HG02798 (cell line): ENCODE results near the gene PPT2.
"Not testable (repeated sequence)": the region's sequence is repeated elsewhere in the genome, so short reads cannot be mapped to it uniquely, and the experiment has no call there.

Experiments used
- ATAC-seq: cut with Tn5 transposase; IDR thresholded peaks from one replicate; pipeline ENCODE4 v1.9.1; 2021; ENCODE audit warnings: mild to moderate bottlenecking; ENCODE audit not compliant: unreplicated experiment, poor library complexity

The PPT2 gene

GRCh38 chr6:32187725-32188380, 33.9 kb downstream of the PPT2 start:
- ATAC-seq, result not testable (repeated sequence)

DNA sequence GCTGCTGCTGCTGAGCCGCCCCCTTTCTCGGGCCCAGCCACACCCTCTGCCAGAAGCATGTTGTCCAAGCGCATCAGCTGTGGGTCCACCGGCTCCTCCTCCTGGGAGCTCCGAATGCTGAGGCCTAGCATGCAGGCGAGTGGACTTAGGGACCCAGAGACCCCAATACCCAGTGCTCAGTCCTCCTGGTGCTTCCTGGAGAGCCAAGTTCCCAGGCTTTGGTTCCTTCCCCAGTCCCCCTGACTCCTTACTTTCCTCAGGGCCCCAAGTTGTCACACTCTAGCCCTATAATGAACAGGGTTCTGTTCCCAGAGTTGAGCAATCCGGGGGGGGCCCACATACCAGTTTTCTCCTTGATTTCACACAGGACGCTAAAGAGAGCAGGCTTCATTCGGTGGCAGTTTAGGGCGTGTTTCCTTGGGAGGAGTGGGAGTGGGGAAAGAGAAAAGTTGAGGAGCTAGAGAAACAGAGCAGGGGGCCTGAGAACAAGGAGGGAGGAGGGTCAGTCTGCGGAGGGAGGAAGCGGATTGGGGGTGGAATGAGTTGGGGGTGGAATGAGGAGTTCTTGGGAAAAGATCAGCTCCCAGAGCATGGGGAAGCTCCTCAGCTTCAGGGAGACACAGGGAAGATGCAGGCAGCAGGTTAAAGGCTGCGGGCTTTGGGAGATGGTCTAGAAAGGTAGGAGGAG, 34.6 kb downstream of the PPT2 start:
- no peak for ATAC-seq

DNA sequence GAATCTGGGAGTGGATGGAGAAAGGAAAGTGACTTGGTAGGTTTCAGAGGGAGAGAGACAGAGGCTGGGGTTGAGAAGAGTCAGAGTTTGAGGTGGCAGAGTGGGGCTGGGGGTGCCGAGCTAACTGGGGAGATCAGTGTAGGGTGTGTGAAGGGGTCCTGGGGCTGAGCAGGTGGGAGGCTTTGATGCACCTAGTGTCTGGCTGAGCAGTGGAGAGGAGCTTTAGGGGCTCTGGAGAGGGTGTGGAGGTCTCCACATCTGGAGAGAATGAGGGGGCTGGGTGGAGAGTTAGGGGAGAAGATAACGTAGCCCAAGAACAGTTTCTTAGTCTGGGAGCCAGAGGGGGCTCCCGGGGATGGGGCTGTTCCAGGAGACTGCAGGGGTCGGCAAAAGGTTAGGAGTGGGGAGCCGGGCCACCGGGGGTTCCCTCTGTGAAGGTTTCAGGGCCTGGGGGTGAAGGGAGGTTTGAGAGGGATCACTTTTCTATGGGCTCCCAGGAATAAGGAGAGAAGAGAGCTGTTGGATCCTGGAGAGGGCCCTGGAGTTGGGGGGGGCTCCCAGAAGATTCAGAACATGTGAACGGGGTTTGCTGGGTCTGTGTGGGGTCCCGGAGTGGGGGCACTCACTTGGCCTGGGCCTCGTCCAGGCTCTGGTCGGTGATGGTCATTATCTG, 35.3 kb downstream of the PPT2 start:
- no peak for ATAC-seq

DNA sequence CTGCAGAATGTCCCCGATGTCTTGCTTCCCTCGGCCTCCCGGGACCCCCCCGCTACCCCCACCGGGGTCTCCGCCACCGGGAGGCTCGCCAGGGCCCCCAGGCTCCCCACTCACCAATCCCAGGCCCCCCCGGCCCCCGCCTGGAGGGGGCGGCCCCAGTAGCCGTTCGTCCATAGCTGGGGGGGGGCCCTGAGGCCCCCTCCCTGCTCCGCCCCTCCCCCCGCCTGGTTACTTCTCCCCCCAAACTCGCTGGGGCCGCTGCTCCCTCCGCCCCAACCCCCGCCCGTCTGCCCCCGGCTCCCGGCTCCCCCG, 35.8 kb downstream of the PPT2 start:
- ATAC-seq, result no peak

GRCh38 chr6:32190054-32190851, 36.3 kb downstream of the PPT2 start, which contains the start of gene PBX2:
PBX2 (minus strand) TSS chr6:32190202; CDS start chr6:32189915, 287 bp downstream.
- ATAC-seq, result peak; percentile 73

- no peak for ATAC-seq
Measured at GRCh38 chr6:32190911-32191677, 37.2 kb downstream of the PPT2 start.

DNA sequence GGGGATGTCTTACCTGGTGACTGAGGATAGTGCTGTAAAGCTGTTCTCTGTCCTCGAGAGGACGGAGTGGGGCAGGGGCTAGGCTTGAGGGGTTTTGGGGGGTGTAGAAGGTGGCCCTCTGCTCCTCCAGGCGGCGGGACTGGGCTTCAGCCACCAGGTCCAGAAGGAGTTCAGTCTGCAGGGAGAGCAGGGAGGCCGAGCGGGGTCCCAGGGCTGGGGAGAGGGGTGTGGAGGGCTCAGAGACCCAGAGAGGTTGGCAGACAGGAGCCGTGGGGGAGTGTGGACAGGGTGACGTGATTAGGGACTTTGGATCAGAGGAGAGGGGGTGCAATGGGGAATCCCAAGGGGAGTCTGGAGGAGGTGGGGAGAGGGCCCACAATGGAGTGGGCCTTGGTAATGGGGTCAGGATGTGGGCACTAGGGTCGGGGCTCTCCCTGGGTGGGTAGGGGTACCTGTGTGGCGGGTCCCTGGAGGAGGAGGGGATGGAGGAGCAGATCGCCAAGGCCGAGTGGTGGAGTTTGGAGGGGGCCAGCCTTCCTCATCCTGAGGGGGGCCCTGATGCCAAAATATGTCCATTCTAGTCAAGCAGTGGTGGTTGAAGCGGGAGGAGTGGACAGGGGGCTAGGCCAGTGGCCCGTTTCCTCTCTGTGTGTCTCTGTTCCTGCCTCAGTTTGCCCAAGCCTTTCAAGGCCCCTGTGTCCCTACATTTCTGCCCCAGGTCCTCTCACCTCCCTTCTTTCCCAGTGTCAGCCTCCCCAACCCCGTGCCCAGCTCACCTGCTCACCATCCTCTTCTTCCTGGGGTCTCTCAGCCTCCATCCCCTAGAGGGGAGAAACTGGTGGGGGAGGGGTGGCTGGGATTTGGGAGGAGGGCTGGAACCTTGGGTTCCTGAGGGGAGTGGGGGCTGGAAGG, 38.0 kb downstream of the PPT2 start:
- ATAC-seq, result no peak

GRCh38 chr6:32192608-32193039, 38.7 kb downstream of the PPT2 start, which contains the start of gene GPSM3:
GPSM3 (minus strand) TSS chr6:32192643; CDS start chr6:32192513, 130 bp downstream.
- no peak for ATAC-seq

DNA sequence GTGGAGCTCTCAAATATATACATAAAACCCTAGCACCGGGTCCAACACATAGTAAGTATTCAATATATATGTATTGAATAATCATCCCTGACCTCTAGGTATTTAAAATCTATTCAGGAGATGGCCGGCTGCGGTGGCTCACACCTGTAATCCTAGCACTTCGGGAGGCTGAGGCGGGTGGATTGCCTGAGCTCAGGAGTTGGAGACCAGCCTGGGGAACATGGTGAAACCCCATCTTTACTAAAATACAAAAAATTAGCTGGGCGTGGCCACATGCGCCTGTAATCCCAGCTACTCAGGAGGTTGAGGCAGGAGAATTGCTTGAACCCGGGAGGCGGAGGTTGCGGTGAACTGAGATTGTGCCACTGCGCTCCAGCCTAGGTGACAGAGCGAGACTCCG, 39.2 kb downstream of the PPT2 start:
- not testable (repeated sequence) for ATAC-seq

- ATAC-seq, result no peak
Measured at GRCh38 chr6:32194388-32194787, 40.4 kb downstream of the PPT2 start.

DNA sequence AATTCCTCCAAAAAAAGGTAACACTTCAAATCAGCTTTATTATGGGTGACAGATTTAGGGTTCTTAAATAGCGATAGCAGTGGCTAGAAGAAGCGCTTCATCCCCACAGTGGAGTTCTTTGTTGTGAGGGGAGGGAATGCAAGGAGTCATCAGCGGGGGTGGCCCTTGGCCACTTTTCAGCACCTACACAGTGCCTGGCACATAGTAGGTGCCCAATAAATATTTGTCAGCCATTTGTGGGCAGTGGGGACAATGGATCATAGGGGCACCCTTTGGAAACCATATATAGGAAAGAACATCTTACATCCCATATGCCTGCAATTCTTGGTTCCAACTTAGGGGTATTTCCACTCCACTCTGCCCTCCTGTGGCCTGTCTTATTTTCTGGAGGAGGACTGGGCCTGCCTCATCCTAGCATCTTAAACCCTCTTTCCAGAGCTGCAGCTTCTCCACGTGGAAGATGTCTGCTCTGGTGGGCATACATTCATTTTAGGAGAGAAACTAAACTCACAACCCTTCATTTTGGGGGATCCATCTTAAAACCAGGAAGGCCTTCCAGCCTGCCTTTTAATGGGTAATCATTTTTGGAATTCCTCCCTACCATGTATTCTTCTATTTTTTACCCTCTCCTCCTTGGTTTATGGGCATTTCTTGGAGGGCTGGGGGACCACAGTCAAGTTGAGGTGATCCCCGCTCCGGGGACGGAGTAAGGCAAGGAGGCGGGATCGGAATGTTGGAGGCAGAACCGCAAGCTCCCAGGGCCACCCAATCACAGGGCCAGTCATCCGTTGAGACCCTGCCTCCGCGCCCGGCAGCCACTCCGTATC, 41.1 kb downstream of the PPT2 start:
- ATAC-seq, result no peak

- peak; percentile 89 for ATAC-seq
Measured at GRCh38 chr6:32195652-32195901, 41.6 kb downstream of the PPT2 start.

- ATAC-seq, result peak; percentile 13
Measured at GRCh38 chr6:32195902-32196681, 42.2 kb downstream of the PPT2 start.

GRCh38 chr6:32196682-32197616, 43.0 kb downstream of the PPT2 start:
- no peak for ATAC-seq

- ATAC-seq, result no peak
Measured at GRCh38 chr6:32198345-32198696, 44.4 kb downstream of the PPT2 start.

DNA sequence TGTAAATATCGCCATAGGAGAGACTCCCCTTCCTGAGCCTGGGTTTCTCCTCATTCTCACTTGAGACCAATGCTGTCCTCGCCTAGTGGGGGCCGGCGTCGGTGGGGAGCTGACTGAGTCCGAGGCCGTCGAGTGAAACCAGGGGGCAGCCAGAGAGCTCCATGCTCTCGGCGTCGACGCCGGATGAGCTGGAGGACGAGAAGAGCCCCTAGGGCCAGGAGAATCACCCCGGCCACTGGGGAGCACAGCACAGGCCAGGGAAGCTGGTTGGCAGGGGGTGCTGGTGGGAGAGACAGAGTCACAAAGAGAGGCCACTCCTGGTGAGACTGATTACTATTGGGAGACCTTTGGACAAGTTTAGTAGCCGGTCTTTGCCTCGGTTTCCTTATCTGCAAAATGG, 44.9 kb downstream of the PPT2 start:
- no peak for ATAC-seq
